Hepatocyte (in vitro differentiated cells): ENCODE measurements around the gene KIF18B. TPM values are rescaled to one million over a fixed set of nuclear protein-coding genes. Genes with fewer than 3 reads are reported as not detected.

ENCODE experiments used
- DNase-seq: peaks from one replicate; pipeline ENCODE4 v3.0.0-alpha.2; 2016; ENCODE audit warnings: low spot score
- H2AFZ ChIP-seq: fragments of 200-600 bp; sonication (generic); 2 replicates; pipeline ENCODE4 v1.6.0; 2016; ENCODE audit warnings: antibody characterized with exemption, mild to moderate bottlenecking
- H3K27ac ChIP-seq: fragments of 200-600 bp; sonication (generic); 2 replicates; pipeline ENCODE4 v1.5.1; 2016; ENCODE audit warnings: mild to moderate bottlenecking
- H3K27me3 ChIP-seq: fragments of 200-600 bp; sonication (generic); 2 replicates; pipeline ENCODE4 v1.6.1; 2016
- H3K36me3 ChIP-seq: fragments of 200-600 bp; sonication (generic); replicated peaks from 2 replicates; pipeline ENCODE4 v1.5.1; 2016; ENCODE audit warnings: low read depth; ENCODE audit not compliant: insufficient read depth
- H3K4me1 ChIP-seq: fragments of 200-600 bp; sonication (generic); 2 replicates; pipeline ENCODE4 v1.5.1; 2016; ENCODE audit warnings: mild to moderate bottlenecking, moderate library complexity; ENCODE audit not compliant: insufficient read depth
- H3K4me2 ChIP-seq: fragments of 200-600 bp; sonication (generic); 2 replicates; pipeline ENCODE4 v1.6.0; 2016
- H3K4me3 ChIP-seq: fragments of 200-600 bp; sonication (generic); 2 replicates; pipeline ENCODE4 v1.5.1; 2016; ENCODE audit warnings: mild to moderate bottlenecking
- H3K79me2 ChIP-seq: fragments of 200-600 bp; sonication (generic); 2 replicates; pipeline ENCODE4 v1.6.0; 2017; ENCODE audit warnings: mild to moderate bottlenecking
- H3K9me2 ChIP-seq: fragments of 200-600 bp; sonication (generic); replicated peaks from 2 replicates; pipeline ENCODE4 v1.6.0; 2017; ENCODE audit warnings: mild to moderate bottlenecking; ENCODE audit not compliant: insufficient read depth
- H3K9me3 ChIP-seq: fragments of 200-600 bp; sonication (generic); 2 replicates; pipeline ENCODE4 v1.5.1; 2016; ENCODE audit warnings: low read depth, mild to moderate bottlenecking
- H4K20me1 ChIP-seq: fragments of 200-600 bp; sonication (generic); 2 replicates; pipeline ENCODE4 v1.6.0; 2016; ENCODE audit warnings: mild to moderate bottlenecking; ENCODE audit not compliant: insufficient read depth, poor library complexity, severe bottlenecking
- CTCF ChIP-seq: fragments of 200-600 bp; sonication (generic); IDR thresholded peaks from 2 replicates; pipeline ENCODE4 v1.5.1; 2016; ENCODE audit warnings: antibody characterized with exemption, mild to moderate bottlenecking; ENCODE audit not compliant: poor library complexity
- EZH2 ChIP-seq: fragments of 200-600 bp; sonication (generic); IDR thresholded peaks from 2 replicates; pipeline ENCODE4 v1.6.1; 2016; ENCODE audit warnings: antibody characterized with exemption, mild to moderate bottlenecking, borderline replicate concordance
- EZH2phosphoT487 ChIP-seq: fragments of 200-600 bp; sonication (generic); IDR thresholded peaks from one replicate; pipeline ENCODE4 v1.6.1; 2018; ENCODE audit warnings: antibody characterized with exemption, mild to moderate bottlenecking, low read depth, moderate library complexity; ENCODE audit not compliant: unreplicated experiment, severe bottlenecking
- WGBS: methylation state at CpG from one replicate; pipeline ENCODE4 v1.1.6; 2016; ENCODE audit warnings: low lambda C conversion rate; ENCODE audit errors: missing lambda C conversion rate; 5-methylcytosine and 5-hydroxymethylcytosine counted together
- polyA plus RNA-seq: library from polyadenylated mRNA; unstranded; fragments of >200 nt; fragmentation: Nextera tagmentation; extraction: Ambion mirVana; gene quantifications from 2 replicates; pipeline ENCODE4 v1.2.1, GENCODE V29; 2016
- total RNA-seq: library from RNA; depleted of rRNA; stranded (reverse); fragments of >200 nt; gene quantifications from 2 replicates; pipeline ENCODE4 v1.2.3, GENCODE V29; 2014

KIF18B gene
- total and polyA plus RNA-seq, 2 experiments from 2014 or later: 1.8 to 4.3 TPM

- Histone ChIP-seq H3K36me3 (no peaks in the 10 kb centered on the region), H3K9me2 (no peaks in the 10 kb centered on the region), H3K4me1 (peaks cover 8% of the 10 kb centered on the region), H3K27me3 (peaks cover 73% of the 10 kb centered on the region), H3K79me2 (no peaks in the 10 kb centered on the region), H2AFZ (no peak overlapping the region), H4K20me1 (no peaks in the 10 kb centered on the region), H3K4me3 (no peak overlapping the region), H3K27ac (no peak overlapping the region), H3K4me2 (peak overlapping the region; percentile 72), H3K9me3 (no peaks in the 10 kb centered on the region)
- 5% methylated on average over 23 of the region's 47 CpGs for WGBS
- no peak for TF ChIP-seq CTCF
- no peak for TF ChIP-seq EZH2
- TF ChIP-seq EZH2phosphoT487: no peak
- no peak for DNase-seq
These were observed 20.3 kb upstream of the KIF18B start for GRCh38 chr17:44967907-44968224.

- no peaks in the 10 kb centered on the region for H3K36me3 ChIP-seq
- H3K9me2 ChIP-seq: no peaks in the 10 kb centered on the region
- peak; percentile 97 for TF ChIP-seq EZH2
- peak; percentile 37 for TF ChIP-seq EZH2phosphoT487
- TF ChIP-seq CTCF: no peak
- H3K9me3 ChIP-seq: no peaks in the 10 kb centered on the region
- H3K4me3 ChIP-seq: no peak overlapping the region
- 9% methylated on average over 71 of the region's 76 CpGs for WGBS
- peak overlapping the region; percentile 11 for H2AFZ ChIP-seq
- peaks cover 72% of the 10 kb centered on the region for H3K27me3 ChIP-seq
- no peak overlapping the region for H3K27ac ChIP-seq
- H3K4me2 ChIP-seq: peak overlapping the region; percentile 72
- peaks cover 8% of the 10 kb centered on the region for H3K4me1 ChIP-seq
- H4K20me1 ChIP-seq: no peaks in the 10 kb centered on the region
- H3K79me2 ChIP-seq: no peaks in the 10 kb centered on the region
- no peak for DNase-seq
These were observed 19.7 kb upstream of the KIF18B start for GRCh38 chr17:44967026-44967906.

GRCh38 chr17:44966348-44967025 lies 18.9 kb upstream of the KIF18B start:
- Histone ChIP-seq H3K9me3 (no peaks in the 10 kb centered on the region), H3K4me3 (no peak overlapping the region), H4K20me1 (no peaks in the 10 kb centered on the region), H3K79me2 (no peaks in the 10 kb centered on the region), H3K36me3 (no peaks in the 10 kb centered on the region), H3K4me1 (peaks cover 12% of the 10 kb centered on the region), H3K27me3 (peaks cover 64% of the 10 kb centered on the region), H3K27ac (no peak overlapping the region), H3K4me2 (peak overlapping the region; percentile 72), H2AFZ (no peak overlapping the region), H3K9me2 (no peaks in the 10 kb centered on the region)
- DNase-seq: no peak
- 33% methylated on average over 18 of the region's 21 CpGs for WGBS
- TF ChIP-seq EZH2: no peak
- peak; percentile 35 for TF ChIP-seq EZH2phosphoT487
- no peak for TF ChIP-seq CTCF
